ENCODE results near the gene TUBG1. TPM values are rescaled to one million over a fixed set of nuclear protein-coding genes. Genes with fewer than 3 reads are reported as not detected.
A peak's percentile ranks its signal among the peaks of the same experiment; 100 is the strongest.

Gene TUBG1
- total and polyA plus RNA-seq, 10 of the 15 experiments (the other 5 are each of a cell fraction or from before 2014, with no cell fraction given): 40.0 to 256 (median 107) TPM

- no peak for TF ChIP-seq IRF3 (IDR thresholded peaks at IDR 0.05)
- TF ChIP-seq BHLHE40 (IDR thresholded peaks at IDR 0.05; ENCODE audit: borderline replicate concordance in 1 of 2, low read depth in 2 of 2, low read length in 1 of 2): no peak
Observed at GRCh38 chr17:42591411-42591810, 18.1 kb upstream of the TUBG1 start (continued).

GRCh38 chr17:42596386-42596785, 13.1 kb upstream of the TUBG1 start:
- FAIRE-seq: no peak
- no peaks in the 10 kb centered on the region for H3K9me3 ChIP-seq (replicated peaks; ENCODE audit: control insufficient read depth, insufficient read depth, low read length)
- ChIA-PET POLR2A (interaction anchor here (0.6 to 1.3 kb wide), 2 partner anchors 10 to 415 kb away, joined by 3 to 7 read pairs; no protein-coding TSS in a partner anchor), CTCF (no interaction called here), RAD21 (ENCODE audit: unreplicated experiment) (interaction anchor here (3.2 kb wide), 1 partner anchor 18 kb away, joined by 9 read pairs; the partner anchor contains the start of gene PSMC3IP), SMC1A (ENCODE audit: uncharacterized antibody, unreplicated experiment) (interaction anchor here (3.6 to 3.9 kb wide), 2 partner anchors 8 to 11 kb away, joined by 13 to 22 read pairs; no protein-coding TSS in a partner anchor)
- H3K4me2 ChIP-seq (ENCODE audit: control insufficient read depth, insufficient read depth): no peak overlapping the region
- BruUV-seq (replicated peaks): TSS peak; percentile 39
- WGBS (ENCODE audit: insufficient coverage, insufficient replicate concordance, low lambda C conversion rate, missing lambda C conversion rate): 100% methylated on average over 3 of the region's 3 CpGs
- intact Hi-C loops (cut with micrococcal nuclease; ENCODE audit: unreplicated experiment) (no loop called here), in situ Hi-C loops (cut with MboI) (no loop called here)
- H3K79me2 ChIP-seq (ENCODE audit: control insufficient read depth, insufficient read depth, low read length): peaks cover 13% of the 10 kb centered on the region
- H4K20me1 ChIP-seq (ENCODE audit: control insufficient read depth, insufficient read depth): no peaks in the 10 kb centered on the region; the same call in 1 of the 2 replicates
- peaks cover 0 to 13% of the 10 kb centered on the region in 2 experiments; a peak in 2 of 4 replicates for H3K36me3 ChIP-seq (ENCODE audit: control insufficient read depth in 2 of 2, insufficient read depth in 2 of 2, low read length in 1 of 2)
- TF ChIP-seq POLR2AphosphoS5 (IDR thresholded peaks at IDR 0.05; ENCODE audit: low read length) (no peak), ZNF207 (IDR thresholded peaks at IDR 0.05; ENCODE audit: borderline replicate concordance) (no peak), RUNX3 (IDR thresholded peaks at IDR 0.05; ENCODE audit: low read length) (no peak), HDAC2 (IDR thresholded peaks at IDR 0.05) (no peak), ETV6 (conservative IDR thresholded peaks at IDR 0.05 in 1 of 2, IDR thresholded peaks at IDR 0.05 in 1 of 2; ENCODE audit: borderline replicate concordance in 1 of 2, low read depth in 1 of 2) (no peak), SMC3 (IDR thresholded peaks at IDR 0.05; ENCODE audit: borderline replicate concordance, low read length) (no peak), IKZF1 (conservative IDR thresholded peaks at IDR 0.05) (no peak), KDM1A (IDR thresholded peaks at IDR 0.05; ENCODE audit: borderline replicate concordance) (no peak), ELK1 (IDR thresholded peaks at IDR 0.05; ENCODE audit: low read depth, low read length) (no peak), BRCA1 (IDR thresholded peaks at IDR 0.05; ENCODE audit: low read depth, low read length) (no peak), EED (IDR thresholded peaks at IDR 0.05; ENCODE audit: low read depth) (no peak), WRNIP1 (IDR thresholded peaks at IDR 0.05; ENCODE audit: borderline replicate concordance, low read depth, low read length) (no peak)
- no peak overlapping the region for H2AFZ ChIP-seq (ENCODE audit: control insufficient read depth, low read depth, low read length)
- no peak overlapping the region for H3K27ac ChIP-seq (ENCODE audit: control insufficient read depth, insufficient read depth)
- ATAC-seq: no peak
- no peak overlapping the region for H3K9ac ChIP-seq (ENCODE audit: control insufficient read depth, insufficient read depth, low read length)
- no peaks in the 10 kb centered on the region for H3K4me1 ChIP-seq (ENCODE audit: control insufficient read depth, insufficient read depth, low read length)
- no peak overlapping the region for H3K4me3 ChIP-seq
- H3K27me3 ChIP-seq (replicated peaks in 1 of 2; ENCODE audit: control insufficient read depth in 2 of 2, insufficient read depth in 2 of 2, low read length in 1 of 2): no peaks in the 10 kb centered on the region
- no peak for DNase-seq (ENCODE audit: low read depth, low spot score)
